ENCODE measurements around the gene UROS. TPM values are rescaled to one million over a fixed set of nuclear protein-coding genes. Genes with fewer than 3 reads are reported as not detected.

UROS gene
- total RNA-seq, 4 donors from 2014 or later = 30.6 to 39.8 (median 39.3) TPM

Small RNA genes lying within 50 kb of the gene (small RNA-seq; reads per million reads assigned to genes)
- gene MIR4484 (not detected), gene RF00017 (not detected)

Other genes starting within 250 kb of the UROS start
- not detected for gene TEX36, start 140.1 kb downstream of the UROS start, total RNA-seq
- gene EDRF1, start 103.5 kb downstream of the UROS start, total RNA-seq = 10 to 100 TPM; 10.9 to 26.3 (median 22.1) TPM
- gene MMP21, start 47.4 kb downstream of the UROS start, total RNA-seq = not detected
- 10 to 100 TPM; 39.6 to 93.8 (median 44.9) TPM for gene BCCIP, start 288 bp upstream of the UROS start, total RNA-seq
- gene DHX32, start 58.0 kb upstream of the UROS start, total RNA-seq = 10 to 100 TPM; 16.7 to 27.4 (median 21.4) TPM
- 1 to 10 TPM in 2 of 4 donors, under 1 TPM in 2; 0.94 to 3.0 (median 1.1) TPM for gene FANK1, start 73.3 kb upstream of the UROS start, total RNA-seq